Endothelial cell (in vitro differentiated cells): Measurements from ENCODE around the gene ITGB7. TPM values are rescaled to one million over a fixed set of nuclear protein-coding genes. Genes with fewer than 3 reads are reported as not detected.
A peak's percentile ranks its signal among the peaks of the same experiment; 100 is the strongest.

Source experiments
- DNase-seq: peaks from one replicate; pipeline ENCODE4 v3.0.0; 2021; ENCODE audit warnings: low spot score
- H3K27ac Mint-ChIP-seq: one replicate; pipeline ENCODE4 v1.8.0; 2021; ENCODE audit warnings: mixed read lengths, inconsistent platforms; ENCODE audit not compliant: unreplicated experiment
- H3K27me3 Mint-ChIP-seq: one replicate; pipeline ENCODE4 v1.8.0; 2021; ENCODE audit warnings: mild to moderate bottlenecking, moderate library complexity, mixed read lengths, inconsistent platforms; ENCODE audit not compliant: unreplicated experiment
- H3K36me3 Mint-ChIP-seq: one replicate; pipeline ENCODE4 v1.8.0; 2021; ENCODE audit warnings: mild to moderate bottlenecking, low read depth, mixed read lengths, inconsistent platforms; ENCODE audit not compliant: unreplicated experiment
- H3K4me1 Mint-ChIP-seq: one replicate; pipeline ENCODE4 v1.8.0; 2021; ENCODE audit warnings: mild to moderate bottlenecking, mixed read lengths, inconsistent platforms; ENCODE audit not compliant: unreplicated experiment
- H3K4me3 Mint-ChIP-seq: one replicate; pipeline ENCODE4 v1.8.0; 2021; ENCODE audit warnings: mild to moderate bottlenecking, mixed read lengths, inconsistent platforms; ENCODE audit not compliant: unreplicated experiment
- H3K9me3 Mint-ChIP-seq: one replicate; pipeline ENCODE4 v1.8.0; 2021; ENCODE audit warnings: mixed read lengths, inconsistent platforms; ENCODE audit not compliant: unreplicated experiment
- total RNA-seq: library from RNA; stranded (reverse); fragmentation: NEBNext Ultra II Directional; extraction: Animal tissue kit (Norgen Biotek cat#: 25700); gene quantifications from one replicate; pipeline ENCODE4 v1.2.1, GENCODE V29; 2021; ENCODE audit not compliant: unreplicated experiment
- TF ChIP-seq, protein P1 (sequence below): fragments of 200-600 bp; sonication (generic); IDR thresholded peaks from one replicate; pipeline ENCODE4 v1.5.0; 2021; ENCODE audit warnings: antibody characterized with exemption; ENCODE audit not compliant: unreplicated experiment

The ITGB7 gene
- total RNA-seq, 1 donor from 2014 or later: 0.56 TPM

DNA sequence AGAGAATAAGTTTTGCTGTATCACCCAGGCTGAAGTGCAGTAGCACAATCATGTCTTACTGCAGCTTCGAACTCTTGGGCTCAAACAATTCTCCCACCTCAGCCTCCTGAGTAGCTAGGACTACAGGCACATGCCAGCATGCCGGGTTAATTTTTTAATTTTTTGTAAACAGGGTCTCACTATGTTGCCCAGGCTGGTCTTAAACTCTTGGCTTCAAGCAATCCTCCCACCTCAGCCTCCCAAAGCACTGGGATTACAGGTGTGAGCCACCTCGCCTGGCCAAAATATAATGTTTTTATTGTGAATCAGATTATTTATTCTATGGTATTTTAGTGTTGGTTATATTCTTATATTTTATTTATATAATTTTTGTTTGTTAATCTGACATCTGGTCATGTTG lies 30.3 kb downstream of the ITGB7 start:
- H3K27ac Mint-ChIP-seq: no peak overlapping the region
- TF ChIP-seq, protein P1, sequence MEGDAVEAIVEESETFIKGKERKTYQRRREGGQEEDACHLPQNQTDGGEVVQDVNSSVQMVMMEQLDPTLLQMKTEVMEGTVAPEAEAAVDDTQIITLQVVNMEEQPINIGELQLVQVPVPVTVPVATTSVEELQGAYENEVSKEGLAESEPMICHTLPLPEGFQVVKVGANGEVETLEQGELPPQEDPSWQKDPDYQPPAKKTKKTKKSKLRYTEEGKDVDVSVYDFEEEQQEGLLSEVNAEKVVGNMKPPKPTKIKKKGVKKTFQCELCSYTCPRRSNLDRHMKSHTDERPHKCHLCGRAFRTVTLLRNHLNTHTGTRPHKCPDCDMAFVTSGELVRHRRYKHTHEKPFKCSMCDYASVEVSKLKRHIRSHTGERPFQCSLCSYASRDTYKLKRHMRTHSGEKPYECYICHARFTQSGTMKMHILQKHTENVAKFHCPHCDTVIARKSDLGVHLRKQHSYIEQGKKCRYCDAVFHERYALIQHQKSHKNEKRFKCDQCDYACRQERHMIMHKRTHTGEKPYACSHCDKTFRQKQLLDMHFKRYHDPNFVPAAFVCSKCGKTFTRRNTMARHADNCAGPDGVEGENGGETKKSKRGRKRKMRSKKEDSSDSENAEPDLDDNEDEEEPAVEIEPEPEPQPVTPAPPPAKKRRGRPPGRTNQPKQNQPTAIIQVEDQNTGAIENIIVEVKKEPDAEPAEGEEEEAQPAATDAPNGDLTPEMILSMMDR: no peak
- H3K4me3 Mint-ChIP-seq: no peak overlapping the region
- peaks cover 25% of the 10 kb centered on the region for H3K4me1 Mint-ChIP-seq
- H3K36me3 Mint-ChIP-seq: peaks cover 11% of the 10 kb centered on the region
- peaks cover 14% of the 10 kb centered on the region for H3K27me3 Mint-ChIP-seq
- no peak for DNase-seq
- no peaks in the 10 kb centered on the region for H3K9me3 Mint-ChIP-seq

DNA sequence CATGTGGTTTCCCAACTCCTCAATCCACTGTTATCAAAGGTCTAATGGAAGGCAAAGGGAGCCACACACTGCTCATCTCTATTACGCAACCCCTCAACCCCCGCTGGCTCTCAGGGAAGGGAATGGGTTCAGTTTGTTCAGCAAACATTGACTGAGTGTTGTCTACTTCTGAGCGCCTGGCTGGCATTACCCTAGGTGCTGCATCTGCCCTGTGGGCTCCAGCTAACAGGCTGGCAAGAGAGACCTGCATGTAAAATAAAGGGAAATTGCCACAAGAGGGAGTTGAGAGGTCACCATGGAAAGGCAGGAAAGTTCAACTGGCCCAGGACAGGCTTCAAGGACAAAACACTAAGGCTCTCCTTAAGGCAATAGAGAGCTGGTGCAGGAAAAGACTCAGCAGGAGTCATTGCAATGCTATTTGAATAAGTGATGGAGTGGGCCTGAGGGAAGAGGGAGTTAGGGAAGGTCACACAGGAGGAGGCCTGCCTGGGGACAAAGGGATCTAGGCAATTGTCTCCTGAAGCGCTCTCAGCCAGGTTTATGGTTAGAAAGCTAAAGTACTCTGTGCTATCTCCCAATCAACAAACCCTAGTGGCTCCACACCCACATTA lies 32.1 kb downstream of the ITGB7 start:
- Mint-ChIP-seq H3K27ac (no peak overlapping the region), H3K4me1 (peaks cover 17% of the 10 kb centered on the region), H3K36me3 (peaks cover 18% of the 10 kb centered on the region), H3K9me3 (no peaks in the 10 kb centered on the region), H3K4me3 (no peak overlapping the region), H3K27me3 (peaks cover 19% of the 10 kb centered on the region)
- no peak for DNase-seq
- TF ChIP-seq, protein P1: peak; percentile 12

DNA sequence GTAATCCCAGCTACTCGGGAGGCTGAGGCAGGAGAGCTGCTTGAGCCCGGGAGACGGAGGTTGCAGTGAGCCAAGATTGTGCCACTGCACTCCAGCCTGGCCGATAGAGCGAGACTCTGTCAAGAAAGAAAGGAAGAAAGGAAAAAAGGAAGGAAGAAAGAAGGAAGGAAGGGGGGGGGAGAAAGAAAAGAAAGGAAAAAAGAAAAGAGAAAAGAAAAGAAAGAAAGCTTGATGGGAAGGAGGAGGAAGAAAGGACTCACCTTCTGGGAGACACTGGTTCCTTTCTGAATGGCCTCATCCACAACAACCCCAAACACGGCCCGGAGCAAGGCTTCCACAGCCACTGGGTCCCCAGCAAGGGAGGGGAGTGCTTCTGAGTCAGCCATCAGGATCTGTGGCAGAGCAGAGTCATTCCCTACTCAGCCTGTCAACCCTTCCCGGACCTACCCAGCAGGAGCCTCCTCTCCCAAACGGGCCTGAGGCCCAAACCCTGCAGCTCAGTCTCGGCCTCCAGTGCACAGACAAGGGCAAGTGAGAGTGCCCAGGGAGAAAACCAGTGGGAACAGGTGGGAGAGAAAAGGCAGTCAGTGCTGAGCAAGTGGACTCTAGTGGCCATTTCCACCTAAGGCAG lies 33.9 kb downstream of the ITGB7 start:
- TF ChIP-seq, protein P1: no peak
- no peak for DNase-seq
- no peak overlapping the region for H3K4me3 Mint-ChIP-seq
- peaks cover 15% of the 10 kb centered on the region for H3K27me3 Mint-ChIP-seq
- H3K27ac Mint-ChIP-seq: no peak overlapping the region
- peaks cover 23% of the 10 kb centered on the region for H3K36me3 Mint-ChIP-seq
- H3K9me3 Mint-ChIP-seq: no peaks in the 10 kb centered on the region
- peaks cover 8% of the 10 kb centered on the region for H3K4me1 Mint-ChIP-seq

DNA sequence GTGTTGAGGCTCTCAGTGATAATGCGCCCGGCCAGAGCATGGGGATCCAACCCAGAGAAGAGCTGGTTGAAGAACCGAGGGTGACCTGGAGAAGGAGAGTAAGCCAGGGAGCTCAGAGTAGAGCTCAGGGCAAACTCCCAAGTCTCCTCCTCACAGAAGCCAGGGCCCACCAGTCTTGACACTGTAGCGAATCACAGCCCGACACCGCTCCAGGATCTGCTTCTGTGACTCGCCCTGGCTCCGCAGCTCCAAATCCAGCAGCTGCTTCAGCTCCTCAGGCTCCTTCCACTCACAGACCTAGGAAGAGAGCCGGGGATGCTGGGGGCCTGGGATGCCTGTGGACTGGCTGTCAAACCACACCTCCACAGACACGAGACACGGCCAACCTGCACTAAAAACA lies 34.7 kb downstream of the ITGB7 start:
- Mint-ChIP-seq H3K9me3 (no peaks in the 10 kb centered on the region), H3K4me1 (peaks cover 8% of the 10 kb centered on the region), H3K27me3 (peaks cover 15% of the 10 kb centered on the region), H3K4me3 (no peak overlapping the region), H3K27ac (no peak overlapping the region), H3K36me3 (peaks cover 23% of the 10 kb centered on the region)
- TF ChIP-seq, protein P1: no peak
- no peak for DNase-seq

DNA sequence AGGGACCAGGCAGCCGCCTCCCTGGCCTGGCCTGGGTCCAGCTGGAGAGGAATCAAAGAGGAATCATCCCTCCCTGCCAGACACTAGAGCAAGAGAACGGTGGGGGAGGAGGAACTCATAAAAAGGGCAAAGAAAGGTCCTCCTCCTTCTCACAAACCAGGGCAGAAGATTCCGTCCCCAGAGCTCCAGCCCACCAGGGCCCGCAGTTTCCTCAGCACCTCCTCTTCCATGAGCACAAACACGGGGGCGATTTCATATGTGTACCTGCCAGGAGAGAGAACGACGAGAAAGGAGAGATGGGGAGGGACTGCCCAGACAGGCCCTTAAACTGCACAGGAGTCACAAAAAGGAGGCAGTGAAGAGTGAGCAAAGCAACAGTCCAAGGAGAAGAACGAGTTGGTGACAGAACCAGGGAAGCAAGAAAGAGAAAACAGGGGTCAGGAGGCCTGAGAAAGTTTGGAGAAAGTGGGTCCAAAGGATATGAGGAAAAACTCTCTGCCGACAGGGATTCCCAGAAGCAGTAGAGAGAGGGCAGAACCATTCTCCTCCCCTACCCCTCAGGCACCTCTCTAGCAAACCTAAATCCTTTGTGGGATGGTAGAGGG lies 35.2 kb downstream of the ITGB7 start:
- H3K27me3 Mint-ChIP-seq: peaks cover 17% of the 10 kb centered on the region
- no peak for DNase-seq
- TF ChIP-seq, protein P1: no peak

More for the DNA sequence above, 35.2 kb downstream of the ITGB7 start:
- H3K27ac Mint-ChIP-seq: no peak overlapping the region
- H3K4me3 Mint-ChIP-seq: peak overlapping the region; percentile 79
- peaks cover 8% of the 10 kb centered on the region for H3K4me1 Mint-ChIP-seq
- peaks cover 23% of the 10 kb centered on the region for H3K36me3 Mint-ChIP-seq
- no peaks in the 10 kb centered on the region for H3K9me3 Mint-ChIP-seq
